GM18526 (cell line): ENCODE results near the gene PITX1.

Source experiments
- POLR2A ChIP-seq: IDR thresholded peaks from 3 replicates; pipeline ENCODE4 v1.6.1; 2011; ENCODE audit not compliant: insufficient read length; ENCODE audit errors: extremely low read depth

The PITX1 gene

DNA sequence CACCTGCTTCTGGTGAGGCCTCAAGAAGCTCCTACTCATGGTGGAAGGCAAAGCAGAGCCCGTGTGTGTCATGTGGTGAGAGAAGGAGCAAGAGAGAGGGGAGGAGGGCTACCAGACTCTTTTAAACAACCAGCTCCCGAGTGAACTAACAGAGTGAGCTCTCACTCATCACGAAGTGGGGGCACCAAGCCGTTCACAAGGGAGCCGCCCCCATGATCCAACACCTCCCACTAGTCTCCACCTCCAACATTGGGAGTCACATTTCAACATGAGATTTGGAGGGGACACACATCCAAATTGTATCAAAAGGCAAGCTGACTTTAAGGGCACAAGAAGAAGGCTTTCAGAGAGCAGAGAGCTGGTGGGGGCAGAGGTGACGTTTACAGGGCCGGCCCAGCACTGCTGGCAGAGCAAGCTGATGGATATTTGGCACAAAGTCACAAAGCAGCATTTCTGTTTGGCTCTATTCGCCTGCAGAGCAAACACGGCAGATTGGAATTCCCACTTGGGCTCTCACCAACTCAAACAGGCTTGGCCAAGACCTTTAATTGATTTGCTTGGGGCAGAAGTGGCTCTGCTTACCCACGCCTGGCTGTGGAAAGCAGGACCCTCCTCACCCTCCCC lies 20.0 kb downstream of the PITX1 start:
- TF ChIP-seq POLR2A: no peak

- no peak for TF ChIP-seq POLR2A
These were observed 20.6 kb downstream of the PITX1 start for GRCh38 chr5:135013445-135013844.

- no peak for TF ChIP-seq POLR2A
These were observed 21.1 kb downstream of the PITX1 start for GRCh38 chr5:135012951-135013391.

- TF ChIP-seq POLR2A: no peak
These were observed 21.9 kb downstream of the PITX1 start for GRCh38 chr5:135012033-135012588.

DNA sequence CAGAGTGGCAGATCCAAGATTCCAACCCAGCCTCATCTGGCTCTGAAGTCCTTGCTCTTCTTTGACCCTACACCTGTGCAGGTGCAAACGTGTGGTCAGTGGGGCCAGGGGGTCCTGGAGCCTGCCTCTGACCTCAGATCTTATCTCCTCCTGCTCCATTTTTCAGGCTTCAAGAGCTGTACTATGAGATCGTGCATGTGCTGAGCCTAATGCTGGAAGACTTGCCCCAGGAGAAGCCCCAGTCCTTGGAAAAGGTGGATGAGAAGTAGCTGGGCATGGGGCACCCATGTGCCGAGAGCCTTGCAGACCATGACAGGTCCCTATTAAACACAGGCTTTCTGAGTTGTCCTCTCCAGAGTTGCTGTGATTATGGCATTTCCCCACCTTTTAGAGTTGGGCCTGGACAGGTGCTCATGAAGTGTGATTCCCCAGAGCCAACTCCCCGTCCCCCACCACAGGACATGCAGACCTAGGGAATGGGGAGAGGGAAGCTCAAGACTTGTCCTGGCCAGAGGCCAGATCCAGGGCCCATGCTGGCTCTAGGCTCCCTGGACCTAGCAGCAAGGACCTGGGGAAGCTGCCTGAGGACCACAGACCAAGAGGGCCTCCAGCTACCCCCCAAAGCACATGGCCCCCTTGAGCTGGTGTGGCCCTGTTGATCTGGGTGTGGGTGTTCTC lies 22.5 kb downstream of the PITX1 start:
- TF ChIP-seq POLR2A: no peak

DNA sequence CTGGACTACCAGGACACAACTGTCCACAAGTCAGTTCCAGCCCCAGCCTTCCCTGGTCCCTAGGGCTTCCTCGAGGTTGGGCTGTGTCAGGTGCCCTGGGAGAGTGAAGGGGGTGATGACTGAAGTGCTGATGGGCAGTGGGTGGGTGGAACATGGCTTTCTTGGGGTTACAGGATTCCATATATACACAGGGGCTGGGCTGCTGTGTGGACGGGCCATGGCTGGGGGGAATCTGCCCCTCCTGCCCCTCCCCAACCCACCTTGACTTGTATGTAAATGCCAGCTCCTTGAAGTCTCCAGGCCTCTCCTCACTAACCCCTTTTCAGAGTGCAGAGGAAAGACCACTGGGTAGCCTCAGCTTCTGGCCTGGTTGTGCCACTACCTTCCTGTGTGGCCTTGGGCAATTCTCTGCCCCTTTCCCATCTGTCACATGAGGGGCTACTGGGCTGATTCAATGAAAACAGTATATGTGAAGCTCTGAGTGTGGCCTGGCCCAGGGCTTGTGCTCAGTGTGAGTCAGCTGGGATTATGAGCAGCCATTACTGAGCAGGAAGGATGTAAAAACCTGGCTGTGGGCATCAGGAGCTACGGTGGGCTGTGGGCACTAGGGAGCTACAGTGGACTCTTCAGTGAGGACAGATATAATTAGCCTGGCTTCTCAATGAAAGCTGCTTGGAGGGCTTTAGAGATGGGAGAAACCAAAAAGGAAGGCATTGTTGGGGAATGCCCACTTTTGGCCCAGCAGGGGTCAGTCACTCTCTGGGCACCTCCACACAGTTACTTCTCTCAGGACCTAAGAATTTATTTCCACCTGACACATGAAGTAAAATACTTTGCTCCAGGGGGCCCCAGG lies 23.3 kb downstream of the PITX1 start:
- TF ChIP-seq POLR2A: no peak

DNA sequence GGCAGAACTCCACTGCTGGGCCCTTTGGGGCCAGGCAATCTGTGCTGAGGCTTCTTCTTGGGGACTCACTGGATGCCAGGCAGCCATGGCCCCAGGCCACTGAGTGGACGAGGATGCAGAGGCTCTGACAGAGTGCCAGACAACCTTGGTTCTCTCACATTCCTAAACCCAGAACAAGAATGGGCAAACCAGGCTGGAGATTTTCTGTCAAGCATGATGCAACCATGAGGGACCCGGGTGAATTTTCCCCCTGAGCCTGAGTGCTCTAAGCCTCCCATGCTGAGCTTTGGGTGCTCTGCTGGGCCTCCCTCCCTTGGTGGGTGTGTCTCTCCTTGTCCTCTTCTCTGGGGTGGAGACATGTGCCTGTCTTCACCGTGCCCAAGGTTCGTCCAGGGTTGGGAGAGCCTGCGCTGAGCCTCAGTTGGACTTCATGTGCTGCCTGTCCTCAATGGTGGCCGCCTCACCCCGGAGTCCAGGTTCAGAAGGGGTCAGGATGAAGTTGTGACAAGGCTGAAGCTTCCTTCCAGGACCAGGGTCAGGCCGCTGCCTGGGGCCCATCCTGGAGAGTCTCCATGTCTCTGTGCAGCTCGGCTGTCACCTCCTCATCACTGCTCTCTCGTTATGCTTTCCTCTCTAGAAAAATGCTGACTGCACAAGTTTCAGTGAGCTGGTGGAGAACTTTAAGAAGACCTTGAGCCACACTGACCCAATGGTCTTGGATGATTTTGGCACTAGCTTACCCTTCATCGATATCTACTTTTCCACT lies 24.1 kb downstream of the PITX1 start:
- TF ChIP-seq POLR2A: no peak

GRCh38 chr5:135008981-135009735 lies 24.9 kb downstream of the PITX1 start:
- no peak for TF ChIP-seq POLR2A

- TF ChIP-seq POLR2A: no peak
These were observed 25.5 kb downstream of the PITX1 start for GRCh38 chr5:135008556-135008955.

- TF ChIP-seq POLR2A: no peak
These were observed 26.2 kb downstream of the PITX1 start for GRCh38 chr5:135007749-135008363.

- no peak for TF ChIP-seq POLR2A
These were observed 26.7 kb downstream of the PITX1 start for GRCh38 chr5:135007305-135007704.

- TF ChIP-seq POLR2A: no peak
These were observed 29.0 kb downstream of the PITX1 start for GRCh38 chr5:135005076-135005475.

GRCh38 chr5:135004376-135004775 lies 29.7 kb downstream of the PITX1 start:
- no peak for TF ChIP-seq POLR2A

- no peak for TF ChIP-seq POLR2A
These were observed 37.0 kb downstream of the PITX1 start for GRCh38 chr5:134997015-134997414.
